NCI-H2196 treated with DMSO at 0.1 percent for 48 hours (cell line): ENCODE data around the gene PTPRD.

Experiments
- DNase-seq: peaks from one replicate; lab custom pipeline; 2025; ENCODE audit not compliant: unreplicated experiment; lab: John Stamatoyannopoulos, UW

The PTPRD gene

DNA sequence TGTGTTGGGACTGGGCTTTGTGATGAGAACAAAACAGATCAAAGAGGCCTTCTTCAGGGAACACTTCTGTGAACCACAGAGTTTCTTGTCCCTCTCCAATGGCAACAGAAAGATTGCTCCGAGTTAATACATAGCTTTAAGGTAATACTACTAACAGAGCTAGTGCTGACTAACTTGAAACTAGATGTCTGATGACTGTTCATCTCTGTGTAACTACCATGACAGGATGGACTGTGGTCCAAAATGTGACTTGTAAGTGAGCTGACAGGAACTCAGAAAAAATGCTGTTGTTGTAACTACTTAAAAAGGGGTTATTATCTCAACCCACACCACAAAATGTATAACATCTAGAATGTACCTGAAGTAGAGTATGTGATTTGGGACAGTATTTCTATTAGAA is 2183.0 kb downstream of the PTPRD start:
- no peak for DNase-seq

DNA sequence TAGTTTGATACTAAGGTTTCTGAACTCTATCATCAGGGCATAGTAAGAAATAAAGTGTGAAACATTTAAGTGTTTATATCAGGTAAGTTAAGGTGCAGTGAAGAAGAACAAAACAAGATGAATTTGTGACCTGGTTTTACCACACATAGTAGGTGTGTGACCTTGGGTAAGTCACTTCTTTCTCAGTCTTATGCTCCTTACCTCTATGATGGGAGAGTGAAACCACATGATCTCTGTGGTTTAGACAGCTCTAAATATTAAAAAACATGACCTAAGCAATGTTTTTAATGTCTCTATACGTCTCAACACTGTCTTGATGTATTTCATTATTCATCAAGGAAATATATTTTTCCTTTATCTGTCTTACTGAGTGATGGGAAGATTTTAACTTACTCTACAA is 2183.6 kb downstream of the PTPRD start:
- no peak for DNase-seq

DNA sequence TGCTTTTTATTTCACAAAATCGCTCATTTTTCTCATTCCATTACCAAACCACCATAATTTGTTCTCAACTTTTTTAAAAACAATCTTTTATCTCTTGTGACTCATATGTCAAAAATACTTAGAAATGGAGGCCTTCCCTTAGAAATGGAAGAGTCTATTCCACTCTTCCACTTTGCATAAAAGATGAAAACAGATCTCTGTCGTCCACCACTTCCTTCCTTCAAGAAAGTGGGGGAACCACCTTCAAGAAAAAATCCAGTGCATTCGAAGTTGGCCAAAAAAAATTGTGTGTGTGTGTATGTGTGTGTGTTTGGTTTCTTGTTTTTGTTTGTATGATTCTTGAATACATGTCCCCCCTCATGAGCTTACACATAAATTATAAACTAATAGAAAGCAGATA is 2184.4 kb downstream of the PTPRD start:
- no peak for DNase-seq

DNA sequence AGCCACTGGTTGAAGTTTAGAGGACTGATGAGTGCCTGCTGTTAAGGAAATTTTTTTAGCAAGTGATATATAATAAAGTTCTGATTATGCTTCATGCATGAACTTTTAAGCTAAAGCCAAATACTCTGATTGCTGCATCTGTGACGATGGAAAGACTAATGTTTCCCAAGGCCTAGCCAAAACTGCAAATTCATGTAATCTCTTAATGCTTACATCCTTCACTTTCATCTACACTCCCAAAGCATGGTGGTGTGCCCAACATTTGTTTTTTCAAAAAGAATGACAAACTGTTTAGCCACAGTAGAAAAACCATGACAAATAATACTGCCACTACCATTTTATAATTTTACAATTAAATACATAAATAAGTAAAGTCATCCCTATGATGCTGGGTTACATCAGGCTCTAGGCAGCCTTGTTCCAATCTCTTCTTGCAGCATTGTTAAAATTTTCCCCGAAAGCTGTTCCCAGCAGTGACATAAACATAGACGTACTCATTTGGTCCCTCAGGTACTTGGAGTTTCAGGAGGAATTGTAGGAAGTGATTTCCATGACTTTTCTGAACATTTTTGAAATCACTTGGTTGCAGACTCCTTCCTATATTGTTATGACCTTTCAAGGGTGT is 2187.9 kb downstream of the PTPRD start:
- DNase-seq: no peak

DNA sequence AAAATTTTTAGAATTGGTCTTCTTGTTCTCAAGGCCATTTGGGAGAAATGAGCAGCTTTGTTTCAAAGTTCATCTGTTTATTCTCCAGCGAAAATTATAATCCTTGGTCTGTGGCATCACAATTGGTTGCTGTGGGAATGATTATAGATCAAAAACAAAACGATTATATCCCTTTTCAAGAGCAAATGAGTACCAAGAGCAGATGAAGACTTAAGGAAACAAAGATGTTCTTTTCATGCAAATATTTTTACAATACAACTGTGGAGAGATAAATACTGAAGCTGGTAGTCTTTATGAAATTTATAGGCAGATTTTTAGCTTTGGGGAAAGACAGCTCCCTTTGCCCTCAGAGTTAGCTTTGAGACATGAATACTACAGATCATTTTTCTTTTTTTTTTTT is 2192.4 kb downstream of the PTPRD start:
- DNase-seq: no peak

DNA sequence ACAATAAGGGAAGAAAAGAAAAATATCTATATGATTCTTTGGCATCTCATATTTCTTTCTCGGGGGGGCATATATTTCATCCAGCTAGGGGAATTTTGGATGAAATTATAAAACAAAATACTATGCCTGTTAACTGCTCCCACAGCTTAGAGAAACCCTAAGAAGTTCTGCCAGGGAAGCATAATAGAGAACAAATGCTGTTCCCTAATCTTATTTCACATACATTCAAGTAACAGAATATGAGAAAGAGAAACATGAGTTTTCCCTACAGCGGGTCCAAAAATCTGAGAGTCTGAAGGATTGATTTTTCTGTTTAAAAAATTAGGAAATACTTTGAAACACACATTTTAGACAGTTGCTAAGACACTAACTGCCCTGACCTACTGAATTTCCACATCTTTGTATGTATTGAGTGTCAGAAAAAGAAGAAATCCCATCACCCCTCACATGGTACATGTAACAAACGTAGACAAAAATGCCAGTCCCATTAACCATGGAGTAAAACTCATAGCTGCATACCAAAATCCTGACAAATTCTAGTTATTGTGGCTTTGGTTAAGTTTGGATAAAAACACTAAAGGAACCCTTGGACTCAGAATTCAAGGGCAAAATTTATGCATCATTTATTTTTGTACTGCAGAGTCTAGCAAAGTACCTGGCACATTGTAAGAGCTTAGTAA is 2193.1 kb downstream of the PTPRD start:
- no peak for DNase-seq

DNA sequence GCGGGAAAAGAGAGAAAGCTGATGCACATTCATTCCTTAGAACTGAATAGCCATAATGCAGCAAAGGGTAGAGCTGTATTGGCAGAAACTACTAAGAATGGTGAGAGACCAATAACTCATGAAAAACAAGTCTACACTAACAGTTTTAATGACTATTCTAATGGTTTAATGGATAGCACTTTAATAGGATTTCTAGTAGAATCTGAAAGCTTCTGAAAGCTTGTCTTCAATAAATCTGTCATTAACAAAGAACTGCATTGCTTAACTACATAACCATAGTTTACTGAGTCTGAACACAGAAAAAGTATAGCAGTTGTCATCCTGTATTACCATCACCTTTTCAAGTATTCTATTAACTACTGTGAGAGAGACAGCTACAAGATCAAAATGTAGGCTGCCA is 2195.5 kb downstream of the PTPRD start:
- no peak for DNase-seq

DNA sequence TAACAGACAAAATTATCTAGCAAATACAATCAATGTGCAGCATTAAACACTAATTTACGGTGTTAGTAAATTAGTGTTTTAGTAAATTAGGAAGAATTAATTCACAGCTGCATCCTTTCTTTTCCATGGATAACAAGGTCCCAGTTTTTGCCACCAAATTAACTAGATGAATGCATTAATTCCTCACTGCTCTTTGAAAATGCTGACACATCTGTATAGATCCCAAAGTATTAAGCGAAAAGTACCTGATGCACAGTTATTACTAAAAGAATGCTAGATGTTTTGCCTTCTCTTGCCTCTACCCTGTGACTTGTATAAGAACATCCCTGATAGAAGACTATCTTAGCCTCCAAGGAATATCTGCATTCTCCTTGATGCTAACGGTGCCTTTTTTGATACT is 2200.5 kb downstream of the PTPRD start:
- no peak for DNase-seq

DNA sequence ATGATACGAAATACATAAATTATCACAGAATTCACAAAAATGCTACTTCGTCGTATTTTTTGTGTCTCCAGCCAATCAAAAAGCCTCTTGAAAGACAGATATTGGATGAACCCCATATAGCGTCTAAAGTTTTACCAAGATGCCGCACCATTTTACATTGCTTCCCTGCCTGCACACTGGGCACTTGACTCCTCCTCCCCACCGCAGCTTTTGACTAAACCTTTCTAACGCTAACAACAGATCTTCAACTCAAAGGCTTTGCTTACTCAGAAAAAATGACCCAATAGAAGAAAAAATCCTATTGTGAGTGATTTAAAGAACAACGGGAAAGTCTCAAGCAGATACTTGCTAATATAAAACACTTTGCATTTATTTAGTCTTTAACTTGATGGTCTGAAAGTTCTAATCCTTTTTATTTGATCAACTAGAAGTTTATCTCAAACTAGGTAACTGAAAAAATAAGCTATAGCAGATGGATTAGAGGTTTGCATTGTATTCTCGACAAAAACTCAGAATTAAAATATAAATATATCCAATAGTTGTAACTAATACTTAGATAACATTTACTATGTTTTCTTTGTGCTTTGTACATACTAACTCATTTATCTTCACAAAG is 2204.1 kb downstream of the PTPRD start:
- no peak for DNase-seq

DNA sequence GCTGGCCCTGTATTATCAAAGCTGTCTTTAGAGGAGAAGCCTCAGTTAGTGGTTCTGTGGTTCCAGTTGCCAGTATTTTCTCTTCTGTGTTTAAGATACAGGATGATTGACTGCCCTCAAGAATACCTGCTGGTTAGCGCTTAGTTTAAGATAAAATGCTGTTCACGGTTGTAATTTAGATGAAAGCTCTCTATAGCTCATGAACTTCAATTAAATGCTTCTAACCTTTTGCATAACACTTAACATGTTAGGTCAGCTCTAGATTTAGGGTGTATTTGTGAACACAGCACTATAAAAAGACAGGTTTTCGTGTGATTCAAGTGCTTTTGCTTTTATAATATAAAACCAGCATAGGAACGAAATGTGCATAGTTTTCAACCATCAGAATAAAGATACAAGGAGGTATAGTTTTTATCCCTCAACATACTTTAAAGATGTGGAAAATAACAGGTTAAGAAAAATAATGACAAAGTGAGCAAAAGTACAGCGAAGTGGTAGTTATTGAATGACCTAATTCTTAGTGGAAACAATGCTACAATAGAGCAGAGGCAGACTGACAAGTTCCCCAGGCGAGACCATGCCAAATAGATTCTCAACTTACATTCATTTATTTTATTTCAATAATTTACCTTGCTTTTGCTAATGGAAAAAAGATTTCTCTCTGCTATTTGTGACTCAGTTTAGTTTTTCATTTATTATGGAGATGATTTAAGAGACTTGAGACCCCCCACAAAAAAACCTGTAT is 2210.7 kb downstream of the PTPRD start:
- no peak for DNase-seq

DNA sequence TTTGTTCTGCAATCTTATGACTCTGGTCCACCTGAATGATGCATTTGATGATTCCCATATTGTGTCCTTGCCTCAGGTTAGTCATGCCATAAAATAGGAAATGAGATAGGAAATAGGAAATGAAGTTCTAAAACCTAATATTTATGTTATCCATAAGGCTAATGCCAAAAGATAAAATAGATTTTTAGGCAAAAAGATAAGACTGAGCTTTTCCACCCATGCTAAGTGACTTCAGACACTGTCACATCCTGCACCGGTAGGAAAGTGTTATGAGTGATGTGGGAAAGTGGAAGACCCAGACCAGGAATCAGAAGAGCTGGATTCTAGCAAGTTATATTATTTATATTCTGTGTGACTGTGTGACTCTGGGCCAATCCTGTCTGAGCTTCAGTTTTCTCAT is 2212.4 kb downstream of the PTPRD start:
- DNase-seq: no peak

DNA sequence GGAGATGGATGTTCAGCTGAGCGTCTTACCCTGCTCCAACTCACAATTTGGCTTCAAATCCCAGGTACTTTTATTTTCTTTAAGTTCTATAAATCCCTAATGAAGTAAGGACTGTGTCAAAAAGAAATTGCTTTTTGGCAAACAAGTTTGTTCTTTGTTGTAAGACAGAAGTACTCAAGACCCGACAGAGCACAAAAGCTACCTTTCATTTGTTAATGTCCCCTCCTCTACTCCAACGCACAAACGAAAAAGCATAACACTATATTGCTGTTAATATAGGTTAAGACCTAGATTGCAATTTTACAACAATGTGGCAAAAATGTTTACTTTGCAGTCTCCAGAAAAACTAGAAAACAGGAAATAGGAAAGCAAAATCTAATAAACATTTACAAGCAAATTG is 2217.8 kb downstream of the PTPRD start:
- no peak for DNase-seq

DNA sequence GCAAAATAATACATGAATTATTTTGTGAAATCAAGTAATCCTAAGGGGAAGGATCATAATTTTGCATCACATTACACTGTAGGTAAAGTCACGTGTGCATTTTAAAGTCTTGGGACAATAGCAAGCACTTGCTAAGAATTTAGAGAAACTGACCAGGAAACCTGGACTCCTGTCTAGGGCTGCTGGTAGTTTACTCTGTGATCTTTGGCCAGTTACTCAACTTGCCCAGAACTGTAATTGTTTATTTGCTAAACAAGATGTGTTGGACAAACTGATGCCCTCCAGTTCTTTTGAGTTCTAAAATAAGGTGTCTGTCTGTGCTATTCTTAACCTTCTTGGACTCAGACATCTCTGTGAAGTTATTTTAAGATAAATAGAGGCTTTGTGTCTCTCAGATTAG is 2218.5 kb downstream of the PTPRD start:
- DNase-seq: no peak

DNA sequence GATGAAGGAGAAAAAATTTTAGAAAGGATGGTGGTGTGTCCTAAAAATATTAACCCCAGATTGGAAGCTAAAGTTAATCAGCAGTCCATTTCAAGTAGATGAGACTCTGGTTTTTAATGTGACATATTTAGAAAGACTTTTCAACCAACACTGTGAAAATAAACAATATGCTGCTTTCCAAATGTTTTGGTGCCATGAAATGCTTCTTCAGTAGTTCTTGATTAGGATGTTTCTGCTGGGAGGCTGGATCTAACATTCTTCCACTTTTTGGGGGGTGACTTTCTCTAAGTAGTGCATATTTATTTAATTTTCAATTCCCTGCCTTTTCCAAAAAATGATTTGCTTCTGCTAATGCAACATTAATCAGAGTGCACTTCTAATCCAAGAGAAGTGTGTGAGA is 2219.9 kb downstream of the PTPRD start:
- DNase-seq: no peak

DNA sequence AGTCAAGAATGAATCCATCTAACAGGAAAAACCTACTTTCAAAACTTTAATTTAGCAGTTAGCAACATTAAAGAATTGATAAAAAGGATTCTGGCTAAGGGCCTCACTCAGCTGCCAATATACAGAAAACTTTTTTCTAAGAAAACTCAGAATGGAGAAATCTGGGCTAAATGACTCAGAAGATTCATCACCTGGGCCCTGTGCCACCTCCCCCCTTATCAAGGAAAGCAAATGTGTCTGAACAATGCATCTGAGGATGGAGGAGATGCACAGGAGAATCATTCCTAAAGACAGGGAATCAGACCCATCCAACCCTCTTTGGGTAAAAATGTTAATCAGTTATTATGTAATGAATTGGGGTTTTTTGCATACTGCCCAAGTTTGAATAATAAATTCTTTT is 2221.2 kb downstream of the PTPRD start:
- no peak for DNase-seq

DNA sequence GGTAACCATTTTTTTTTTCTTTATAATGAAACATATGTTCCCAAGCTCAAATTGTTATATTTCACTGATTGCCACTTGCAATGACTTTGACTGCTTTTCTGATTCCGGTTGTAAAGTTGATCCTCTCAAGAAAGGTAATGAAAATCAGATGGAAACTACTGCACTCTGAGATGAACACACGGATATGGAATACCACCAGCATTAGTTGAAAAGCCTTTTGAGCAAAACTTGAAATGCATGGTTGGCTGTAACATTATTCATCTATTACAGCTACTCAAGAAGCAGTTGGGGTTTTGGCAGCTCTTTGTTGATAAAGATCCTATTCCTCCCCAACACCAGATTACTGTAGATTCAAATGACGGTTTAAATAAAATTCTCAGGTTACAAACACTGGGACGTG is 2221.7 kb downstream of the PTPRD start:
- DNase-seq: no peak

DNA sequence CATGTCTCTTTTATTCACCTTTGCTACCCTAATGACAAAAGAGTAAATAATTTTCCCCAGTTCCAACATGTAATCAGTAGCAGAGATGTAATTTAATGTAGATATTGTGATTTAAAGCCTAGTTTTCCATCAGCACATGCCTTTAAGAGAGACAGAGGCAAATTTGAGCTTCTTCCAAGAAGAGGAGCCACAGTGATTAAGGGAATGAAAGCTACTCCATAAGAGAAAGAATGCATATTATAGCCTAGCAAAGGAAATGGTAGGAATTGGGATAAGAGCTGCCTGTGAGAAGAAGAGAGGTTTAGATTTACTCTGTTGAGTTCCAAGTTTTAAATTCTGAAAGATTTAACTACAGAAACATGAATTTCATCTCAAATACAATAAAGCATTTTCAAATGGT is 2222.2 kb downstream of the PTPRD start:
- no peak for DNase-seq

DNA sequence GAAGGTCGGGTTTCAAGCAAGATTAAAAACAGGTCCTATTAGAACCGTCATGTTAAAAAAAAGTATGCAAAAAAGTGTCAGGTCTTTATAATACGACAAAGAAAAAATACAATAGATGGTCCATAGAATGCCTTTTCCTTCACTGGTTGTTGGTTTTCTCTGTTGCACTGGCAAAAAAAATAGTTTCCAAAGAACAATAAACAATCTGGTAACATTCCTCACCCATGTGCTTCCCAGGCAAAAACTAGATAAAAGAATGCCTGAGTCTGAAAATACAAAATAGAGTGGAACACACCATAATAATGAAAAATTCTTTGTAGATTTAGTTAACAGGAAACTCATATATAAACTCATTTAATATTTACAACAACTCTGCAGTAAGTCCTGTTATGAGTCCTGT is 2223.3 kb downstream of the PTPRD start:
- no peak for DNase-seq

DNA sequence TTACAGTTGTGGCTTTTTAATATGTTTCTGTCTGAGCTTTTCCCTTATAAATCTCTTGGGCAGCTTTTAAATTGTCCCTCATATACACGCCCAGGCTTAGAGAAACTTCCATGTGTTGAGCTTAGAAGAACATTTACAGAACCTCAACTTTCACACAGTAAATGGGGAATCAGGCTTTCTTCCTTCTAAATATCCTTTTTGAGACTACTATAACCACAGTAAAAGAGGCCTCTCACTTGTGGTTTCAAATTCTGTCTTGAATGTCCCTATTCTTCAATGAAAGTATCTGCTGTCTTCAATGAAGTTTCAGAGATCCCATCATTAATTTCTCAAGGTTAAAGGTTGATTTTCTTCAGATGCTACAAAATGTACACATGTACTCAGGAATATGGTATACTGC is 2224.7 kb downstream of the PTPRD start:
- no peak for DNase-seq

DNA sequence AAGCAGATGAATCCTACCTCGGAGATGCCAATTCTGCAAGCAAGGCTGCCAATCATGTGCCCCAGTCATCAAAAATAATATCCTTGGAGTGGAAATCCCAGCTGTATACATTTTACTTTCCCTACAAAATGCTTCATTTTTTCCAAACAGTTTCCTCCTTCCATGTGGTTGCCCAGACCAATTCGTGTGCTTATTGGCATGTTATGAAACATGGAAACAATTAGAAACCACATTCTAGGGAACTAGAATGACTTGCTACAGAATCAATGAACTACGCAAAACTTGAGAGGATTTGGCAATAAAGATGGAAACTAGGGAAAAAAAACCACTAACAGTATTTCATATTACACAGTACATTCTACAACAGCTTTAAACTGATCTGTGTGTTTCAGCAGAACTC is 2228.7 kb downstream of the PTPRD start:
- no peak for DNase-seq

DNA sequence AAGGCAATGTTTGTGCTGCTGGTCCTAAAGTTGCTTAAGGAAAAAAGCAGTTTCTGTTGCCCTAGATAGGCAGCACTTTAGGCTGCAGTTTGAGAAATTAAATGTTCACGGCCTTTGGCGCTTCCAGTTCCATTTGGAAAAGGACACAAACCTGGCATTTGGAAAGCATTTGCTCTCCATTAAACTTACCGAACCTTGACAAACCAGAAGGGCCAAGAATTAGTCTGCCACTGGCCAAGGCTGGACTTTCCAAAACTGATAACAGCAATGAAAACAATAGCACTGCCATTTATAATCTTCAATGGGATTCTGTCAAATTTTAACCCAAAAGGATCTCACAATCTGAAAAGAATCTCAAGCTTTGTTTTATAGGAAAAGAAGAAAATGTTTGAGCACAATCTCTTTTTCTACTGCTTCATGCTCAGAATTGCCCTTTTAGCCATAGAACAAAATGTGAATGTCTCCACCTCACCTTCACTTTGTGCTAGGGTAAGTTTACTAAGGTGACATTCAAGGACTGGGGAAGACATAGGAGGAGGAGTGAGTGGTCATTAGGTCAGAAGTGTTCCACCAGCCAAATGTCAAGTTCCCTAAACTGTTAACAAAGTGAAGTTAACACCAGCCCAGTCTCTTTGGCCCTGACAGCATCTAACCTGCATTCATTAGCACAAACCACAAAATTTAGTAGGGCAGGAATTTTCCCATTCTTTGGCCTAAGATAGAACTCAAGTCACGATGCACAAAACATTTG is 2229.8 kb downstream of the PTPRD start:
- DNase-seq: no peak
